Activated gamma-delta T cell treated with anti-CD3 and anti-CD28 coated beads, Interleukin-2, amount 50 U/mL, for 16 hours (primary cell): Measurements from ENCODE around the gene PSMD14.
"Not testable (repeated sequence)": the region's sequence is repeated elsewhere in the genome, so short reads cannot be mapped to it uniquely, and the experiment has no call there.

Experiments
- DNase-seq: peaks from one replicate; pipeline ENCODE4 v3.0.0-alpha.2; 2020; ENCODE audit warnings: low read depth

The PSMD14 gene

DNA sequence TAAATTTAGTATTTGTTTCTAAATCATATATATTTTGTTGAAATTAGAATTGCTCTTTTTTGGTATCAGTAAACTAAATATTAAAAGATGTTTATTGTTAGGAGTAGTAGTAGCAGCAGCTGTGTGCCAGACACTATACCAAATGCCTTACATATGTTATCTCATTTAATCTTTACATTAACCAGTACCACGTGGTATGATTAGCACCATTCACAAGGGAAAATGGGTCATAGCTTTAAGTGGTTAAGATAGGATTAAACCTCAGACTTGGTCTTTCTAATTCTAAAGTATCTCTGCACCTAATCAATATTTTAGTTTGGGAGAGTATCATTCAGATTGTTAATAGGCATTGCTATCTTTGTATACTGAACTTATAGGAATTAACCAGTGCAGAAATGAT, 29.0 kb downstream of the PSMD14 start:
- no peak for DNase-seq

GRCh38 chr2:161339532-161339931, 31.3 kb downstream of the PSMD14 start:
- not testable (repeated sequence) for DNase-seq

- DNase-seq: not testable (repeated sequence)
Observed at GRCh38 chr2:161340930-161341413, 32.7 kb downstream of the PSMD14 start.

GRCh38 chr2:161343235-161343634, 35.0 kb downstream of the PSMD14 start:
- DNase-seq: no peak

- no peak for DNase-seq
Observed at GRCh38 chr2:161344692-161345091, 36.5 kb downstream of the PSMD14 start.

GRCh38 chr2:161351678-161352077, 43.5 kb downstream of the PSMD14 start:
- no peak for DNase-seq

DNA sequence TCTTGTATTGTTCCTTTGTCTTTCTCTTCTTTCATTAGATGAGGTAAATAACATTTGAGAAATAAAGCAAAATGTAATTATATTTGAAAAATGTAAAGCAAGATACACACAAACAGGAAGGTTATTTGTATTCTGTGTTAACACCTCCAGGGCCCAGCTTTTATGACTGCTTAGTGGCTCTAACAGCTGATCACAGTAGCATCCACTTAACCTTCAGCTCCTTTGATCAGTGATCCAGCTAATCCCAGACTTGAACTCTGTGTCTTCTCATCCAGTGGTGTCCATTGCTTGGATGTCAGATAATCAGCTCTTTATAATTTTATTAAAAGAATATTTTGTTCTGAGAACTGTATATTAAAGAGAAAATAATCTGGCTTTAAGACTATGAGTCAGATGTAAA, 44.5 kb downstream of the PSMD14 start:
- DNase-seq: no peak

DNA sequence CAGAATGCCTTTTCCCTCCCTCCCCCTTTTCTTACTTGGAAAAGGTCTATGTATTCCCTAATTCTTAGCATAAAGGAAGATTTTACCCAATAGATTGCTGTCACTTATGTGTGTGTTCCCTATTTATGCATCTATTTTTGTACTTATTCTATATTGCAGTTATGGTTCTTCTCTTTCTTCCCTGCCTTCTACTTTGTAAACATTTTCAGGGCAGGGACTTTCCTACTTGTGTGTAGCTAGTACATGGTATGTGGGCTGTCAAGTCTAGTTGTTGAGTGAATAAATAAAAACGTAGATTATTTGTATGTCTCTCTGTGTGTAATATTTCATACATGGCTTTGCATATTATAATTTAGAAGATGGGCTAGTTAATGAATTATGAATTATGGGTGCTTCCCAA, 45.3 kb downstream of the PSMD14 start:
- no peak for DNase-seq

- no peak for DNase-seq
Observed at GRCh38 chr2:161354106-161354505, 45.9 kb downstream of the PSMD14 start.

DNA sequence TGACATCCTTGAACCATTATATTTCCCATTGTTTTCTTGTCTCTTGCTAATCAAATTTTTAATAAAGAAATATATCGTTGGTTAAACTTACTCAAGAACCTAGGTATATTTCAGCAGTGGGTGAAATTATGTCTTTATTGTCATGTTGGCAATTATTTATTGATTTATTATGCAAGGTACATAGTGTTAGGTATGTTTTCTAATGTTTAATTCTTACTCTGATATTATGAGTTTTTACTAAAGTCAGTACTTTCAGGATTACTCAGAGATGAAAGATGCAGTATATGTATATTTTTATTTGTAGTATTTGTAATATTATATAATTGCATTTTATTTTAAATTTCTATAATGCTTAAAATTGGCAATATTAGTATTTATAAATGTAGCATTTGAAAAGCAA, 46.9 kb downstream of the PSMD14 start:
- DNase-seq: no peak

DNA sequence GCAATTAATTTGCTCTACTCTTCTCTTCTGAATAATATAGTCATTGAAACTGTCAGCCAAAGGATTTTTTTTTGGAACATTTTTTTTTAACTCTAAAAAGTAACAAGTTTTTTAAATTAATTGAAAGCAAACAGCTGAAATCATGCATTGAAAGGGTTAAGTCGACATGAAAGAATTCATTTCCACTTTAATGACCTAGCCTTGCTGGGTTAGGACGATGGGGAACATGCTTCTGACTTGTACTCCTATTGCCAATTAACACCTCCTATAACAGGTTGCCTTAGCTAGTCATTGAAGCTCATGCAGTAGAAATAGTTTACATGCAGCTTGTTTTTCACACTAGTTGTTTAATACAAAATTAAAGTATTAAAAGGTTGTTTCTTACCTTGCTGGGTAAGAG, 47.8 kb downstream of the PSMD14 start:
- DNase-seq: no peak

DNA sequence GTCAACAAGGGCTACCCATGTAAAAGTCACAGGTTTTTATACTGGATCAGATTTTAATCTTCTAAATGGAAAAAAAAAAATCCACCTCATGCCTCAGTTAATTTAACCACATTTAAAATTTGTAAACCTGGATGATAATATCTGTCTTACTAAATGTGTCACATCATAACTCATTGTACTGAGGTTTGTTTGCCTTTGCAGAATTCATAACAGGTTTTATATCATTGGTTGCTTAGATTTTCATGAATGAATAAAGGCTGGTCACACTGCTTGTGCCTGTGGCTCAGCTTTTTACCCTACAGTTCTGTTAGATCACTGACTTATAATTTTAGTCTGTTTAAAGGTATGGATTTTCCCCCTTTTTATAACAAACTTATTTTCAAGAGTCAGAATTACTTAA, 48.9 kb downstream of the PSMD14 start:
- no peak for DNase-seq

GRCh38 chr2:161358838-161359237, 50.6 kb downstream of the PSMD14 start:
- no peak for DNase-seq

DNA sequence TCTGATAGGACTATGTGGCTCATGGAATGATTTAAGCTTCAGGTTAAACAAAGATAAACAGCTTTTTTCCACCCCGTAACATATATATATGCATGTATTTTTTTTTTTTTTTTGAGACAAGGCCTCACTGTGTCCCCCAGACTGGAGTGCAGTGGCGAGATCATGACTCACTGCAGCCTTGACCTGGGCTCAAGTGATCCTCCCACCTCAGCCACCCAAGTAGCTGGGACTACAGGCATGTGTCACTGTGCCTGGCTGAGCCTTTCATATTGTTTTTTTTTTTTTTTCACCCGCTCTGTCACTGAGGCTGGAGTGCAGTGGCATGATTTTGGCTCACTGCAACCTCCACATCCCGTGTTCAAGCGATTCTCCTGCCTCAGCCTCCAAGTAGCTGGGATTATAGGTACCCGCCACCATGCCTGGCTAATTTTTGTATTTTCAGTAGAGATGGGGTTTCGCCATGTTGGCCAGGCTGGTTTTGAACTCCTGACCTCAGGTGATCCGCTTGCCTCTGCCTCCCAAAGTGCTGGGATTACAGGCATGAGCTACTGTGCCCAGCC, 52.0 kb downstream of the PSMD14 start:
- DNase-seq: not testable (repeated sequence)

DNA sequence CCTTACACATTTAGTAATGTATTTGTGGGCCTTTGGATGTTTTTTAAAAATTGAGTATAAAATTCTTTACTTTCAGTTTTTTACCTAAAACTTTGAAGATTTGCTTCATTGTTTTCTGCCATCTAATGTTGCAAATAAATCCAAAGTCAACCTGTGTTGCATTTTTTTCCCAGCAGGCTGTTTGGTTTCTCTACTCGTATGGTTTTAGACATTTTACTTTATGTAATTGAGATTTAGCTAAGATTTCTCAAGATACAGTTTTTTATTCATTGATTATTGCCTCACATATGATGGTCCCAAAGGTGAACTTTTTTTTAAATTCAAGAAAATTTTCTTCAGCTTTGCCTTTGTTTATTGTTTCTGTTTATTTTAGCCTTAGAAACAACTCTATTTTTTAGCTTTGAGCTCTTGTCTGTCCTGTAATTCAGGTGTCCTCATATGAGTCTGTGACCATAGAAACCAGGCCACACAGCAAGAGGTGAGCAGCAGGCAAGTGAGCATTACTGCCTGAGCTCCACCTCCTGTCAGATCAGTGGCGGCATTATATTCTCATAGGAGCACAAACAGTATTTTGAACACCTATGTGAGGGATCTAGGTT, 54.4 kb downstream of the PSMD14 start:
- no peak for DNase-seq

DNA sequence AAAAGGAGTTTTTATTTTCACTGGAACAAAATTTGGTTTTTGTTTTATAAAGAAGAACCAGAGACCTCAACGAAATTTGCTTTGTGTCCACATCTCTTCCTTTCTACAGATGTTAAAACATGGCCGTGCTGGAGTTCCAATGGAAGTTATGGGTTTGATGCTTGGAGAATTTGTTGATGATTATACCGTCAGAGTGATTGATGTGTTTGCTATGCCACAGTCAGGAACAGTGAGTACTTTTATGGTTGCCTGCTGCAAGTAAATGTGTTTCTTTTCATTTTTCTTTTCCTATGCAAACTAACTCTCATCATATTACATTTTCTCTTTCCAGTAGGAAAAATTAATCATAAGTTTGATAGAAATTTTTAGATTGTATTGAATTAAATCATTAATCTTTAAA, 59.5 kb downstream of the PSMD14 start:
- no peak for DNase-seq

DNA sequence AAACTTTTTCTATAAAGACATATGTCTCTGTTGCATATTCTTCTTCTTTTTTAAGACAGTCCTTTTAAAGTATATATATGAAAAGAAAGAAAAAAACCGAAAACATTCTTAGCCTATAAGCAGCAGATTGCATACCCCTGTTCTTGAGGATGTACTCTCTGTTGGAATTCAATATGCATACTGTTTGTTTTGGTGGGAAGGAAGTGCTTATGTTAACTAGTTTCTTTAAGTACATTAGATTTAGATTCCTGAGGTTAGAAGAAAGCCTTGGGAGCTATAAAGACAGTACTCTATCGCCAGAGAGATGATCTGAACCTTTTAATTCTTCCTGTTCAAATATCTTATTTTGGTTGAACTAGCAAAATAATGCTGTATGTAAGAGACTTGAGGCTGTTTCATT, 61.1 kb downstream of the PSMD14 start:
- no peak for DNase-seq

DNA sequence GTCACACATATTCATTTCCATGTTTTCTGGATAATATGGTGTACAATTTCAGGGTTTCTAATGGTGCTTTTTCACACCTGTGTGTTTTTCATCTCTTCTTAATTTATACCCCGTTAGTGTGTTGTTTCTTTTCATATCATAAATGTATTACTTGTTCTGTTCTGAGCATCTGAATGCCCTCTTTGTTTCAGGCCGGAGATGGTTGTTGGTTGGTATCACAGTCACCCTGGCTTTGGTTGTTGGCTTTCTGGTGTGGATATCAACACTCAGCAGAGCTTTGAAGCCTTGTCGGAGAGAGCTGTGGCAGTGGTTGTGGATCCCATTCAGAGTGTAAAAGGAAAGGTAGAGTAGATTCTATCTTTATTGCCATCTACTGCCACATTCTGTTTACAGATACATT, 62.8 kb downstream of the PSMD14 start:
- no peak for DNase-seq

GRCh38 chr2:161371869-161372268, 63.6 kb downstream of the PSMD14 start:
- DNase-seq: no peak

- no peak for DNase-seq
Observed at GRCh38 chr2:161373942-161374341, 65.7 kb downstream of the PSMD14 start.

- DNase-seq: no peak
Observed at GRCh38 chr2:161374446-161374845, 66.2 kb downstream of the PSMD14 start.

DNA sequence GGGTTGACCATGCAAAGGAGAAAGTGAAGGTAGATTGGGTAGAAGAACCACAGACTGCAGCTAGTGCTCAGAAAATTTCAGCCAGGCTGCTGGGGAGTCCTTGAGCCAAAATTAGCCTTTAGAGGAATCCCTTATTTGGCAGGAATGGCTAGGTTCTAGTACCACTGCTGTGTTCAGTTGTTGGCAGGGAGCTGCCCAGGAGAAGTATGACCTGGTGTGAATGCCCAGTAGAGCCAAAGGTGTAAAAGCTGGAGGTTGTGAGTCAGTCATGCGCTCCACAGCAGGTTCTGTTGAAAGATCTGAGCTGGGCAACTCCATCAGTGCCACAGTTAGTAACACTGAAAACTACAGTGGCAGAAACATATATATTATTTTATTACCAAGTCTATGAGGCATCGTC, 71.5 kb downstream of the PSMD14 start:
- DNase-seq: no peak

DNA sequence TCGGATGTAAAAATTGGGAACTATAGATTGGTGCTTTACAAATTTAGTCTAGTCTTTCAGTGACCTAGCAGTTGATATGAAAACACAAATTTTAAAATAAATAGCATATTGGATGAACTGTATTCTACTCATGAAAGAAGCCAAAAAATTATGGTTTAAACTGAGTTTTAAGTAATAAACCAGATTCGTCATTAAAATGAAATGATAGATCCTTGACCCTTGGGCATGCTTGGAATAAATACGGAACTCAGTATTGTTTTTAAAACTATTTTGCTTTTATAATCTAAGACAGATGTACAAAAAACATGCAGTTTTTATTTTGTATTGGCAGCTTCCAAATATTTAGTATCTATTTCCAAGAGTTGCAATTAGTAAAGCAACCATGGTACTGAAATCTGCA, 73.3 kb downstream of the PSMD14 start:
- DNase-seq: no peak

DNA sequence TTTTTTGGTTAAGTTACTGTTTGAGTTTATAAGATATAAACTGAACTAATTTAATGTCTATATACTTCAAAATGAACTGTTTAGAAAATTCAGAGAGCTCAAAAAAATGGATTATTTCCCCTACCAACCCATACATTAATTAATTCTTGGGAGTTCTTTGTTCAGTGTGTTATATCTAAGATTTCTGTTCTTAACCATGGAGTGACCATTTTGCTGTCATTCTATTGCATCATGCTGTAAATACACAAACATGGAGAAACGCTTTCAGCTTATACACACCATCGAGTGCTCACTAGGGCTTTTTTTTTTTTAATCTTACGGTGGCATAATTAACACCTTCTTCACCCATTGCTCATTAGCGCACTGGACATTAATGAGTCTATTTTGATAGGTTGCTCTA, 74.5 kb downstream of the PSMD14 start:
- no peak for DNase-seq
